ACC112 (cell line): Measurements from ENCODE around the gene SLC35F4.

ENCODE experiments used
- H2AFZ ChIP-seq: fragments of 200-600 bp; sonication (generic); one replicate; pipeline ENCODE4 v1.6.0; 2017; ENCODE audit warnings: antibody characterized with exemption, low read length; ENCODE audit not compliant: unreplicated experiment
- H3K27ac ChIP-seq: fragments of 200-600 bp; sonication (generic); 2 replicates; pipeline ENCODE4 v1.5.1; 2014; ENCODE audit warnings: low read depth, mild to moderate bottlenecking, antibody characterized with exemption, low read length, moderate library complexity
- H3K27me3 ChIP-seq: fragments of 200-600 bp; sonication (generic); 2 replicates; pipeline ENCODE4 v1.6.1; 2014; ENCODE audit warnings: mild to moderate bottlenecking, antibody characterized with exemption, low read length, moderate library complexity, mixed read lengths; ENCODE audit not compliant: insufficient read depth
- H3K36me3 ChIP-seq: fragments of 200-600 bp; sonication (generic); 2 replicates; pipeline ENCODE4 v1.6.1; 2016; ENCODE audit warnings: mild to moderate bottlenecking, antibody characterized with exemption, low read length, moderate library complexity, mixed read lengths; ENCODE audit not compliant: insufficient read depth
- H3K4me1 ChIP-seq: fragments of 200-600 bp; sonication (generic); one replicate; pipeline ENCODE4 v1.6.1; 2016; ENCODE audit warnings: low read length, mixed read lengths; ENCODE audit not compliant: insufficient read depth, unreplicated experiment, control insufficient read depth
- H3K4me3 ChIP-seq: fragments of 200-600 bp; sonication (generic); 2 replicates; pipeline ENCODE4 v1.5.1; 2014; ENCODE audit warnings: mild to moderate bottlenecking, low read depth, low read length
- H3K79me2 ChIP-seq: fragments of 200-600 bp; sonication (generic); one replicate; pipeline ENCODE4 v1.6.0; 2016; ENCODE audit warnings: low read length; ENCODE audit not compliant: control insufficient read depth, unreplicated experiment, insufficient read depth

Gene SLC35F4

GRCh38 chr14:57699947-57700346 lies 165.9 kb downstream of the SLC35F4 start:
- Histone ChIP-seq H3K4me1 (no peaks in the 10 kb centered on the region), H3K27ac (no peak overlapping the region)

GRCh38 chr14:57692671-57693070 lies 173.2 kb downstream of the SLC35F4 start:
- Histone ChIP-seq H3K4me3 (no peak overlapping the region), H3K36me3 (no peaks in the 10 kb centered on the region), H3K79me2 (no peaks in the 10 kb centered on the region), H3K27ac (no peak overlapping the region), H2AFZ (no peak overlapping the region), H3K4me1 (no peaks in the 10 kb centered on the region), H3K27me3 (peaks cover 8% of the 10 kb centered on the region)

More at GRCh38 chr14:57699947-57700346, 165.9 kb downstream of the SLC35F4 start:
- Histone ChIP-seq H3K36me3 (no peaks in the 10 kb centered on the region), H3K4me3 (no peak overlapping the region), H3K79me2 (no peaks in the 10 kb centered on the region), H2AFZ (no peak overlapping the region), H3K27me3 (no peaks in the 10 kb centered on the region)

- no peak overlapping the region for H2AFZ ChIP-seq
- H3K27ac ChIP-seq = no peak overlapping the region
- H3K4me1 ChIP-seq = no peaks in the 10 kb centered on the region
- no peaks in the 10 kb centered on the region for H3K36me3 ChIP-seq
- no peak overlapping the region for H3K4me3 ChIP-seq
- H3K79me2 ChIP-seq = no peaks in the 10 kb centered on the region
- peaks cover 30% of the 10 kb centered on the region for H3K27me3 ChIP-seq
Observed at GRCh38 chr14:57687416-57687815, 178.5 kb downstream of the SLC35F4 start.

GRCh38 chr14:57686304-57686703 lies 179.6 kb downstream of the SLC35F4 start:
- Histone ChIP-seq H3K79me2 (no peaks in the 10 kb centered on the region), H3K36me3 (no peaks in the 10 kb centered on the region), H3K27ac (no peak overlapping the region), H3K4me3 (no peak overlapping the region), H2AFZ (no peak overlapping the region), H3K27me3 (peaks cover 30% of the 10 kb centered on the region), H3K4me1 (no peaks in the 10 kb centered on the region)

- H3K79me2 ChIP-seq = no peaks in the 10 kb centered on the region
- H3K27ac ChIP-seq = no peak overlapping the region
- H3K4me1 ChIP-seq = no peaks in the 10 kb centered on the region
- H3K27me3 ChIP-seq = no peaks in the 10 kb centered on the region
- no peak overlapping the region for H2AFZ ChIP-seq
- no peak overlapping the region for H3K4me3 ChIP-seq
- no peaks in the 10 kb centered on the region for H3K36me3 ChIP-seq
Observed at GRCh38 chr14:57671021-57671420, 194.9 kb downstream of the SLC35F4 start.

GRCh38 chr14:57660208-57660607 lies 205.7 kb downstream of the SLC35F4 start:
- no peaks in the 10 kb centered on the region for H3K36me3 ChIP-seq
- no peak overlapping the region for H3K27ac ChIP-seq
- H2AFZ ChIP-seq = no peak overlapping the region
- H3K4me1 ChIP-seq = no peaks in the 10 kb centered on the region
- H3K27me3 ChIP-seq = 0 out of 2 replicates have a peak, but pooled peaks cover 12% of the 10 kb centered on the region
- no peak overlapping the region for H3K4me3 ChIP-seq
- H3K79me2 ChIP-seq = no peaks in the 10 kb centered on the region

- Histone ChIP-seq H2AFZ (no peak overlapping the region), H3K27me3 (0 out of 2 replicates have a peak, but pooled peaks cover 12% of the 10 kb centered on the region), H3K36me3 (no peaks in the 10 kb centered on the region), H3K79me2 (no peaks in the 10 kb centered on the region), H3K4me1 (no peaks in the 10 kb centered on the region), H3K27ac (no peak overlapping the region), H3K4me3 (no peak overlapping the region)
Observed at GRCh38 chr14:57659052-57659451, 206.8 kb downstream of the SLC35F4 start.

- no peak overlapping the region for H2AFZ ChIP-seq
- no peak overlapping the region for H3K4me3 ChIP-seq
- no peaks in the 10 kb centered on the region for H3K36me3 ChIP-seq
- H3K4me1 ChIP-seq = no peaks in the 10 kb centered on the region
- no peaks in the 10 kb centered on the region for H3K79me2 ChIP-seq
- H3K27ac ChIP-seq = no peak overlapping the region
- 0 out of 2 replicates have a peak, but pooled peaks cover 12% of the 10 kb centered on the region for H3K27me3 ChIP-seq
Observed at GRCh38 chr14:57657487-57657886, 208.4 kb downstream of the SLC35F4 start.

GRCh38 chr14:57656853-57657252 lies 209.0 kb downstream of the SLC35F4 start:
- Histone ChIP-seq H3K36me3 (no peaks in the 10 kb centered on the region), H3K27ac (no peak overlapping the region), H3K4me3 (no peak overlapping the region), H2AFZ (no peak overlapping the region), H3K27me3 (0 out of 2 replicates have a peak, but pooled peaks cover 12% of the 10 kb centered on the region), H3K79me2 (no peaks in the 10 kb centered on the region), H3K4me1 (no peaks in the 10 kb centered on the region)

- H3K36me3 ChIP-seq = no peaks in the 10 kb centered on the region
- no peak overlapping the region for H2AFZ ChIP-seq
- H3K27ac ChIP-seq = no peak overlapping the region
- no peaks in the 10 kb centered on the region for H3K4me1 ChIP-seq
- no peaks in the 10 kb centered on the region for H3K79me2 ChIP-seq
- no peak overlapping the region for H3K4me3 ChIP-seq
- 0 out of 2 replicates have a peak, but pooled peaks cover 4% of the 10 kb centered on the region for H3K27me3 ChIP-seq
Observed at GRCh38 chr14:57652769-57653168, 213.1 kb downstream of the SLC35F4 start.

GRCh38 chr14:57641776-57642175 lies 224.1 kb downstream of the SLC35F4 start:
- H2AFZ ChIP-seq = no peak overlapping the region
- no peaks in the 10 kb centered on the region for H3K4me1 ChIP-seq
- no peak overlapping the region for H3K4me3 ChIP-seq
- H3K36me3 ChIP-seq = no peaks in the 10 kb centered on the region
- H3K27ac ChIP-seq = no peak overlapping the region
- no peaks in the 10 kb centered on the region for H3K27me3 ChIP-seq
- H3K79me2 ChIP-seq = no peaks in the 10 kb centered on the region
